NB4 (cell line): ENCODE results near the gene AKT1.

Experiments used
- CTCF ChIP-seq: IDR thresholded peaks from one replicate; pipeline ENCODE4 v1.5.1; 2012; ENCODE audit warnings: low read depth, low read length
- MYC ChIP-seq: IDR thresholded peaks from 2 replicates; pipeline ENCODE4 v1.6.1; 2011; ENCODE audit warnings: low read depth, low read length

DNA sequence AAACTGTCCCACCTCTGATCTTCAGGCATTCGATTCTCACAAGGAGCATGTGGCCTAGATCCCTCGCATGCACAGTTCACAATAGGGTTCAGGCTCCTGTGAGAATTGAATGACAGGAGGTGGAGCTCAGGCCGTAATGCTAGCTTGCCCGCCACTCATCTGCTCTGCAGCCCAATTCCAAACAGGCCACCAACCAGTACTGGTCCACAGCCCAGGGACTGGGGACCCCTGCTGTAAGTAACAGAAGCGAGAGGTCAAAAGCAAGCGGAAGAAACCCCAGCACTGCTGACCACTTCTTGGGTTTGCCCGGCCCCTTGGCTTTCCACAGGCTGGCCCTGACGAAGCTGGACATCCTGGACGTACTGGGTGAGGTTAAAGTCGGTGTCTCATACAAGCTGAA is 51.1 kb downstream of the AKT1 start:
- no peak for TF ChIP-seq CTCF
- no peak for TF ChIP-seq MYC
